DMS153 treated with DMSO at 0.1 percent for 48 hours (cell line): ENCODE results near the gene APOE.
"Not testable (repeated sequence)": the region's sequence is repeated elsewhere in the genome, so short reads cannot be mapped to it uniquely, and the experiment has no call there.

ENCODE experiments used
- DNase-seq: peaks from one replicate; lab custom pipeline; 2025; ENCODE audit not compliant: unreplicated experiment; lab: John Stamatoyannopoulos, UW

The APOE gene

GRCh38 chr19:44905437-44906160 lies at the start of gene APOE:
APOE (plus strand) TSS chr19:44905796; CDS start chr19:44906625, 829 bp downstream.
- no peak for DNase-seq

DNA sequence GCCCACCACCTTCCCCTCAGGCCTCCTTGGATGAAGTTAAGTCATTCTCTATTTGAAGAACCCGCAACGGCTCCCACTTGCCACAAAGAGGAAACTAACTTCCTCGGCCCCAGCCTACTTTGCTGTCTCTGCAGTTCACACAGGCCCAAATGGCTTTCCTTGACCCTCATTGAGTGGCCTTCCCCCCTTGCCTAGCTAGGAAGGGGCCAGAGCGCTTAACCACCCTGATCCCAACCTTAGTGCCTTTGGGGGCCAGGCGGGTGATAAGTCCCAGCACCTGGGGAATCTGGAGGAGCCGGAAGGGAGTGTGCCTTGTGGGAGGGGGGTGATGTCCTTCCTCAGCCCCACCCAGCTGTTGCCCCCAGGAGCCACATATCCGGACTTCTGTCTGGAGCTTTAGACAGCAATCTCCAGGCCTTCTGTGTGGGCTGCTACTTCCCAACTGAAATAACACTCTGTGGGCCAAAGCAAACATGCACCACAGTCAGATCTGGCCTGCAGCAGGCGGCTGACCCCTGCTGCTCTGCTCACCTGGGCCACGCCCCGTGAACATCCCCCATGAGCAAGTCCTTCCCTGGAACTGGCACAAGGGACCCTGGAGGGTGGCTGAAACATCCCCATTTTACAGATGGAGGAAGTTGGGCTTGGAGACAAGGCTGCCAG lies 49.0 kb upstream of the APOE start:
- DNase-seq, result no peak

DNA sequence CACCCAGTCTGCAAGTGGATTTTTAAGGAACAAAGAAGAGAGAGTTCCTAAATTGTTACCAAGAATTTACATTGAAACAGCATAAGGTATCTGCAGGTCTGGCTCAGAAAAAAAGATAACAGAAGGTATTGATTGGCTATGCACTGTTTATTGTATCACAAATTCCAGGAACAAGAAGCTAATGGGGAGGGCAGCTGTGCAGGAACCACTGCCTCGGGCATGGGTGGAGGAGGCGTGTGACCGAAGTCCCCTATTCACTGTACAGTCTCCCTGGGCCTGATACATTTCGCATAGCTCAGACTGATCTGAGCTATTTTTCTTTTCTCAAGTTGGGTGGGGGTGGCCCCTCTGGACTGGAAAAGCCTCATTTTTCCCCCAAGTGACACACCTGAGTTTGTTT lies 47.8 kb upstream of the APOE start:
- DNase-seq, result no peak

GRCh38 chr19:44861576-44861975 lies 44.0 kb upstream of the APOE start:
- not testable (repeated sequence) for DNase-seq

- DNase-seq, result no peak
These were observed 41.6 kb upstream of the APOE start for GRCh38 chr19:44863990-44864389.

DNA sequence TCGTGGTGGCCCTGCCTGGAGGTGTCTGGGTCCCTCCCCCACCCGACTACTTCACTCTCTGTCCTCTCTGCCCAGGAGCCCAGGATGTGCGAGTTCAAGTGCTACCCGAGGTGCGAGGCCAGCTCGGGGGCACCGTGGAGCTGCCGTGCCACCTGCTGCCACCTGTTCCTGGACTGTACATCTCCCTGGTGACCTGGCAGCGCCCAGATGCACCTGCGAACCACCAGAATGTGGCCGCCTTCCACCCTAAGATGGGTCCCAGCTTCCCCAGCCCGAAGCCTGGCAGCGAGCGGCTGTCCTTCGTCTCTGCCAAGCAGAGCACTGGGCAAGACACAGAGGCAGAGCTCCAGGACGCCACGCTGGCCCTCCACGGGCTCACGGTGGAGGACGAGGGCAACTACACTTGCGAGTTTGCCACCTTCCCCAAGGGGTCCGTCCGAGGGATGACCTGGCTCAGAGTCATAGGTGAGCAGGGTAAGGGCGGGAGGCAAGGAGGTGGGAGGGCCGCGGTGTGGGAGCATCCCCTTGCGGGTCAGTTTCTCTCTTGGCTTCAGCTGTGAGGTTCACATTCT lies 40.3 kb upstream of the APOE start:
- DNase-seq, result no peak

- no peak for DNase-seq
These were observed 38.9 kb upstream of the APOE start for GRCh38 chr19:44866664-44867063.

DNA sequence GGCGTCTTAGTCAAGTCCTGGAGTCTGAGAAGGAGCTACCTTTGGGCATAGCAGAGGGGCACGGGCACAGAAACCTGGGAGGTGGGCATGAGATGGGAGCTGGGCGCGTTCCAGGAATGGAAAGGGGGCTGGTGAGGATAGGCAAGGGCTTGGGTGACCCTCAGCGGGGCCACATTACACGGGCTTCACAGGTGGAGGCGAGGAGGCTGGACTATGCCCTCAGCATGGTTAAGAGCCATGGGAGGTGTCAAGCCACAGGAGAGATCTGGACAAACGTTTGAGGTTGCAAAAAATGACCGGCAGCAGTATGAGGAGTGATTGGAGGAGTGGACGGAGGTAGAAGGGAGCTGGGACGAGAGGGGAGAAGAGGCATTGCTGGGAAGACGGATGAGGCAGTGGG lies 38.0 kb upstream of the APOE start:
- DNase-seq, result no peak

DNA sequence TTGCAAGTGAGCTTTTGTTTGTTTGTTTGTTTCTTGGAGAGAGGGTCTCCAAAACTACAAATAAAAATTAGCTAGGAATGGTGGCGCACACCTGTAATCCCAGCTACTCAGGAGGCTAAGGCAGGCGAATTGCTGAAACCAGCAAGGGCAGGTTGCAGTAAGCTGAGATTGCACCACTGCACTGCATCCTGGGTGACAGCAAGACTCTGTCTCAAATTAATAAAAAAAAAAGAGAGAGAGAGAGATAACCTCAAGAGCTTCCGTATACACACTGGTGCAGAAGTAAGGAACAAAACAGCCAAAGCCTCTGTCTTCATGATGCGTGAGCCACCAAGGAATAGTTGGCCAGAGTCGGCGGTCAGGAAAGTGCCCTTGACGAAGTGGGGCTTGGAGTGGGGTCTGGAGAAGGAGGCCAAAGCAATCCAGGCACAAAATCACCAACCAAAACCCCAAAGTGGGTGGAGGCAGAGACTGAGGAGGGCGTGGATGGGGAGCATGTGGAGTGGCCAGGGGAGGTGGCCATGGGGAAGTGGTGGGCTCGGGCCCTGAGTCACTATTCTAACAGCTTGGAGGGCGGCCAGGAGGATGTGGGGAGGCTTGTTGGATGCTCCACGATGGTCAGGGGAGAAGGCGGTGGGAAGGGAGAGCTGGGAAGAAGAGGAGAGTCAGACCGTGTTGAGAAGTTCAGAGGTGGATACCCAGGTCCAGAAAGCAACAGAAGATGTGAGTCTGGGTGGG lies 35.7 kb upstream of the APOE start:
- DNase-seq, result no peak

DNA sequence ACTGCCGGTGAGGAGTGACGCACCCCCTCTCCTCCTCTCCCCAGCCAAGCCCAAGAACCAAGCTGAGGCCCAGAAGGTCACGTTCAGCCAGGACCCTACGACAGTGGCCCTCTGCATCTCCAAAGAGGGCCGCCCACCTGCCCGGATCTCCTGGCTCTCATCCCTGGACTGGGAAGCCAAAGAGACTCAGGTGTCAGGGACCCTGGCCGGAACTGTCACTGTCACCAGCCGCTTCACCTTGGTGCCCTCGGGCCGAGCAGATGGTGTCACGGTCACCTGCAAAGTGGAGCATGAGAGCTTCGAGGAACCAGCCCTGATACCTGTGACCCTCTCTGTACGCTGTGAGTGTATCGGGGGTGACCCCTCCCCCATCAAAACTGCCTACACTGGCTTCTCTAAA lies 33.8 kb upstream of the APOE start:
- DNase-seq, result no peak

GRCh38 chr19:44872661-44873060 lies 32.9 kb upstream of the APOE start:
- no peak for DNase-seq

DNA sequence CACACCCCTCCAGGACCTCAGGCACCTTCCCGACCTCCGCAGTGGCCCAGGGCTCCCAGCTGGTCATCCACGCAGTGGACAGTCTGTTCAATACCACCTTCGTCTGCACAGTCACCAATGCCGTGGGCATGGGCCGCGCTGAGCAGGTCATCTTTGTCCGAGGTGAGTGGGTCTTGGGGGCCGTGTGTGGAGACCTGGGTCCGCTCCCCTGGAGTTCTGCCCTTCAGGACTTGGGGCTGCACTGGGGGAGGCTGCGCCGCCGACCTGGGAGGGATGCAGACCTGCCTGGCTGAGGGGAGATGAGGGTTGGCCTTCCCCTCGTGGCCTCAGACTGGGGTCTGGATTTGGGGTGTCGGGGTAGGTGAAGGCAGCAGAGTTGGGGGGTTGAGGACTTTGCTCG lies 31.3 kb upstream of the APOE start:
- no peak for DNase-seq

- no peak for DNase-seq
These were observed 29.7 kb upstream of the APOE start for GRCh38 chr19:44875666-44876451.

DNA sequence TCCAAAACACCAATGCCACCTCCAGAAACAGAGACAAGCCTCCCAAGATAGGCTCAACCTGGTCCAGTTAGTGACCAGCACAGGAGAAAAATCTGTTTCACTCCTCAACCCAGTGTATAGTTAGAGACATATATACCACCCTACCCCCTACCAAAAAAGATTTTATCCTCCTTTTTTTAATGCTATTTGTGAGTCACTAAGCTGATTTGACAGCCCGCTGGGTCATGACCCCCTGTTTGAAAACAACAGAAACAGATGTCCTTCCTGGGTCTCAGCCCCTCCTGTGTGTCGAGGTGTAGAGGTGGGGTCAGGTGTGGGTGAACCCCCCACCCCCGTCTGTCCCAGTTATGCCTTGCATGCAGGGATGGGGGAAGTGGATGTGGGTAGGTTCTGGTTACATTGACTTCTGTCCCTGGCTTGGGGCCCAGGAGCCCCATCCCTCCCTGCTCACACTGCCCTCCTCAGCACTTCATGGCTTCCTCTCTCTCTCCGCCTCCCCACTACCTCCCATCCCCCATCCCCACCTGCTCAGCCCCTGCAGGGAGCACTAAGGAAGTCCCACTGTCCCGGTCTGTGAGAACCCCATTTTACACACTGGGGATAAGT lies 28.6 kb upstream of the APOE start:
- DNase-seq, result no peak

DNA sequence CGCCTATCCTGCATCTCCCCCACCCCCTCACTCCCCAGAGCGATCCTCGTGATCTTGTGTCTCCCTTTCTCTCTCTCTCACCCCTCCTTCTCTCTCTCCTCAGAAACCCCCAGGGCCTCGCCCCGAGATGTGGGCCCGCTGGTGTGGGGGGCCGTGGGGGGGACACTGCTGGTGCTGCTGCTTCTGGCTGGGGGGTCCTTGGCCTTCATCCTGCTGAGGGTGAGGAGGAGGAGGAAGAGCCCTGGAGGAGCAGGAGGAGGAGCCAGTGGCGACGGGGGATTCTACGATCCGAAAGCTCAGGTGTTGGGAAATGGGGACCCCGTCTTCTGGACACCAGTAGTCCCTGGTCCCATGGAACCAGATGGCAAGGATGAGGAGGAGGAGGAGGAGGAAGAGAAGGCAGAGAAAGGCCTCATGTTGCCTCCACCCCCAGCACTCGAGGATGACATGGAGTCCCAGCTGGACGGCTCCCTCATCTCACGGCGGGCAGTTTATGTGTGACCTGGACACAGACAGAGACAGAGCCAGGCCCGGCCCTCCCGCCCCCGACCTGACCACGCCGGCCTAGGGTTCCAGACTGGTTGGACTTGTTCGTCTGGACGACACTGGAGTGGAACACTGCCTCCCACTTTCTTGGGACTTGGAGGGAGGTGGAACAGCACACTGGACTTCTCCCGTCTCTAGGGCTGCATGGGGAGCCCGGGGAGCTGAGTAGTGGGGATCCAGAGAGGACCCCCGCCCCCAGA lies 27.3 kb upstream of the APOE start:
- DNase-seq, result no peak

DNA sequence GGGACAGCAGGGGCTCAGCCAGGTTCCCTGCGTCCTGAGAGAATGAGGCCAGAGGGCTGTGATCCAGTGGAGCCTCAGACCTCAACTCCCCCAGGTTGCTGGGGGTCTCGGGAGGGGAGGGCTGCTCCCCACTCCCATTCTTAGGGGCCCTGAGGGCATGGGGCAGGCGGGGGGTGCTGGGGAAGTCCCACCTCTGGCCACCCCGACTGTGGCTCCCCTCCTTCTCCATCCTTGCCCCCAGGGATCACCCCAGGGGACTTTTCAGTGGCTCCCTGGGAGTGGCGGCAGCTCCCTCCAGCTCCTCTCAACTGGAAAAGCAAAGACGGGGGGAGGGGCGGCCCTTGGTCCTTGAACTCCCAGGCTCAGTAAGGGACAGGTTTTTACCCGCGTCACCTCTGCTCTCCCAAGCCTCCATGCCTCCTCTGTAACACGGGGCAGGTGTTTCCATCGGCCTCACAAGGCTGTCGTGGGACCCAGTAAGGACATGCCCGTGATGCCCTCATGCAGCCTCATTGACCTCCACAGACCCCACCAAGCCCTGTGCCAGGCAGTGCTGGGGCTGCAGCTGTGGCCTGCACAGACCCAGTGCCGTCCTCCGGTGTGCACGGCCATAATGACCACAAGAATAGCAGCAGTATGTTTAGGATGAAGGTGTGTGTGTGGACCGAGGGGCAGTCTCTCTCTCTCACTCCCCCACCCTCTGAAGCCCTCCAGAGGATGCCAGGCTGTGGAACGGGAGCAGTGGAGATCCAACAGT lies 26.1 kb upstream of the APOE start:
- no peak for DNase-seq

- no peak for DNase-seq
These were observed 23.5 kb upstream of the APOE start for GRCh38 chr19:44882063-44882462.

DNA sequence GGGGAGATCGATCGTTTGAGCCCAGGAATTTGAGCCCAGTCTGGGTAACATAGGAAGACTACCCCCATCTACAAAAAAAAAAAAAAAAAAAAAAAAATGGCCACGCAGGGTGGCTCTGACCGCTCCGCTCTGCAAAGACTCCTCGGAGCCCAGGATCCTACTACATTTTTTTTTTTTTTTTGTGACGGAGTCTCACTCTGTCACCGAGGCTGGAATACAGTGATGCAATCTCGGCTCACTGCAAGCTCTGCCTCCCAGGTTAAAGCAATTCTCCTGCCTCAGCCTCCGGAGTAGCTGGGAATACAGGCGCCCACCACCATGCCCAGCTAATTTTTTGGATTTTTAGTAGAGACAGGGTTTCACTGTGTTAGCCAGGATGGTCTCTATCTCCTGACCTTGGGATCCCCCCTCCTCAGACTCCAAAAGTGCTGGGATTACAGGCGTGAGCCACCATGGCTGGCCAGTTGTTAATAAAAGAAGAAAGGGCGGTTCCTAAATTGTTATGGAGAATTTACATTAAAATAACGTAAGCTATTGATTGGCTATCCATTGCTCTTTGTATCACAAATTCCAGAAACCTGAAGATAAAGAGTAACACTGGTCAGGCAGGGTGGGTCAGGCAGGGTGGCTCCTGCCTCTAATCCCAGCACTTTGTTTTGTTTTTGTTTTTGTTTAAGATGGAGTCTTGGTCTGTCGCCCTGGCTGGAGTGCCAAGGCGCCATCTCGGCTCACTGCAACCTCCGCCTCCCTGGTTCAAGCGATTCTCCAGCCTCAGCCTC lies 22.8 kb upstream of the APOE start:
- DNase-seq, result not testable (repeated sequence)
